Peyer's patch (tissue), 4 donors: ENCODE data around the gene GAB1. TPM values are rescaled to one million over a fixed set of nuclear protein-coding genes. Genes with fewer than 3 reads are reported as not detected.

ENCODE experiments used
- DNase-seq, 3 donors: peaks; one replicate each; pipeline ENCODE4 v3.0.0-alpha.2; 2017 to 2019
- H3K27ac ChIP-seq, 4 donors: fragments of 200-600 bp; sonication (generic); one replicate each; pipeline ENCODE4 v1.5.1; 2016 to 2019
- H3K27me3 ChIP-seq, 2 donors: fragments of 200-600 bp; sonication (generic); one replicate each; pipeline ENCODE4 v1.5.1; 2019
- H3K36me3 ChIP-seq, 3 donors: fragments of 200-600 bp; sonication (generic); one replicate each; pipeline ENCODE4 v1.5.1; 2016 to 2019
- H3K4me1 ChIP-seq, 4 donors: fragments of 200-600 bp; sonication (generic); one replicate each; pipeline ENCODE4 v1.5.1; 2016 to 2019
- H3K4me3 ChIP-seq, 4 donors: fragments of 200-600 bp; sonication (generic); 1 replicate in 3 of 4; 2 replicates in 1 of 4; pipeline ENCODE4 v1.5.1; 2016 to 2019; ENCODE audit warnings: mild to moderate bottlenecking in 1 of 4
- H3K9me3 ChIP-seq, 4 donors: fragments of 200-600 bp; sonication (generic); one replicate each; pipeline ENCODE4 v1.5.1; 2016 to 2019; ENCODE audit warnings: mild to moderate bottlenecking in 1 of 4
- CTCF ChIP-seq, 6 experiments: fragments of 450-650 bp in 4 of 6; fragments of 200-600 bp in 2 of 6; sonication (generic) in 1 of 6; IDR thresholded peaks; one replicate each; pipeline ENCODE4 v1.5.1; 2017 to 2019; ENCODE audit warnings: antibody characterized with exemption in 6 of 6, mild to moderate bottlenecking in 3 of 6, moderate library complexity in 1 of 6
- POLR2A ChIP-seq, 2 donors: fragments of 450-650 bp; IDR thresholded peaks; one replicate each; pipeline ENCODE4 v1.5.1; 2017; ENCODE audit warnings: antibody characterized with exemption in 2 of 2, mild to moderate bottlenecking in 2 of 2, moderate library complexity in 2 of 2
- total RNA-seq, 4 donors: library from RNA; depleted of rRNA; stranded (reverse); fragments of >200 nt; gene quantifications; one replicate each; pipeline ENCODE4 v1.1.0, GENCODE V29; 2016

GAB1 gene
- total RNA-seq, 4 donors from 2014 or later: 31.9 to 76.7 (median 40.5) TPM

- Histone ChIP-seq H3K27me3 (no peaks in the 10 kb centered on the region), H3K4me1 (no peaks in the 10 kb centered on the region), H3K9me3 (peaks cover 0 to 6% (median 0%) of the 10 kb centered on the region in 4 donors), H3K4me3 (no peak overlapping the region), H3K36me3 (peaks cover 0 to 12% (median 0%) of the 10 kb centered on the region in 3 donors), H3K27ac (no peak overlapping the region)
- TF ChIP-seq POLR2A (IDR thresholded peaks at IDR 0.05): no peak
- no peak for TF ChIP-seq CTCF (IDR thresholded peaks at IDR 0.05)
- DNase-seq: no peak
Observed at GRCh38 chr4:143433231-143433630, 96.6 kb downstream of the GAB1 start.

GRCh38 chr4:143435955-143436354 is 99.3 kb downstream of the GAB1 start:
- no peaks in the 10 kb centered on the region for H3K4me1 ChIP-seq
- no peak for DNase-seq
- H3K36me3 ChIP-seq: peaks cover 0 to 32% (median 0%) of the 10 kb centered on the region in 3 donors
- no peak for TF ChIP-seq POLR2A (IDR thresholded peaks at IDR 0.05)
- no peak for TF ChIP-seq CTCF (IDR thresholded peaks at IDR 0.05)
- H3K27ac ChIP-seq: no peak overlapping the region
- H3K4me3 ChIP-seq: no peak overlapping the region
- H3K9me3 ChIP-seq: no peaks in the 10 kb centered on the region
- H3K27me3 ChIP-seq: no peaks in the 10 kb centered on the region

GRCh38 chr4:143437476-143437875 is 100.8 kb downstream of the GAB1 start:
- Histone ChIP-seq H3K27ac (no peak overlapping the region), H3K4me1 (no peaks in the 10 kb centered on the region), H3K4me3 (no peak overlapping the region), H3K36me3 (peaks cover 0 to 32% (median 0%) of the 10 kb centered on the region in 3 donors), H3K27me3 (no peaks in the 10 kb centered on the region), H3K9me3 (no peaks in the 10 kb centered on the region)
- DNase-seq: no peak
- TF ChIP-seq CTCF (IDR thresholded peaks at IDR 0.05) (no peak), POLR2A (IDR thresholded peaks at IDR 0.05) (no peak)

- H3K27me3 ChIP-seq: no peaks in the 10 kb centered on the region
- no peak overlapping the region for H3K4me3 ChIP-seq
- no peaks in the 10 kb centered on the region for H3K4me1 ChIP-seq
- H3K9me3 ChIP-seq: no peaks in the 10 kb centered on the region
- no peak for DNase-seq
- peaks cover 0 to 32% (median 0%) of the 10 kb centered on the region in 3 donors for H3K36me3 ChIP-seq
- TF ChIP-seq CTCF (IDR thresholded peaks at IDR 0.05) (no peak), POLR2A (IDR thresholded peaks at IDR 0.05) (no peak)
- no peak overlapping the region for H3K27ac ChIP-seq
Observed at GRCh38 chr4:143437937-143438336, 101.3 kb downstream of the GAB1 start.

- Histone ChIP-seq H3K36me3 (peaks cover 0 to 32% (median 0%) of the 10 kb centered on the region in 3 donors), H3K27ac (no peak overlapping the region), H3K4me1 (no peaks in the 10 kb centered on the region), H3K9me3 (no peaks in the 10 kb centered on the region), H3K4me3 (no peak overlapping the region), H3K27me3 (no peaks in the 10 kb centered on the region)
- DNase-seq: no peak
- TF ChIP-seq CTCF (IDR thresholded peaks at IDR 0.05): no peak
- no peak for TF ChIP-seq POLR2A (IDR thresholded peaks at IDR 0.05)
Observed at GRCh38 chr4:143438710-143439109, 102.0 kb downstream of the GAB1 start.

GRCh38 chr4:143441109-143441508 is 104.4 kb downstream of the GAB1 start:
- no peaks in the 10 kb centered on the region for H3K27me3 ChIP-seq
- no peaks in the 10 kb centered on the region for H3K4me1 ChIP-seq
- no peak for DNase-seq
- TF ChIP-seq CTCF (IDR thresholded peaks at IDR 0.05) (no peak), POLR2A (IDR thresholded peaks at IDR 0.05) (no peak)
- H3K36me3 ChIP-seq: peaks cover 0 to 32% (median 0%) of the 10 kb centered on the region in 3 donors
- no peak overlapping the region for H3K4me3 ChIP-seq
- H3K9me3 ChIP-seq: no peaks in the 10 kb centered on the region
- H3K27ac ChIP-seq: no peak overlapping the region
